Measurements from ENCODE around the gene M1AP.

DNA sequence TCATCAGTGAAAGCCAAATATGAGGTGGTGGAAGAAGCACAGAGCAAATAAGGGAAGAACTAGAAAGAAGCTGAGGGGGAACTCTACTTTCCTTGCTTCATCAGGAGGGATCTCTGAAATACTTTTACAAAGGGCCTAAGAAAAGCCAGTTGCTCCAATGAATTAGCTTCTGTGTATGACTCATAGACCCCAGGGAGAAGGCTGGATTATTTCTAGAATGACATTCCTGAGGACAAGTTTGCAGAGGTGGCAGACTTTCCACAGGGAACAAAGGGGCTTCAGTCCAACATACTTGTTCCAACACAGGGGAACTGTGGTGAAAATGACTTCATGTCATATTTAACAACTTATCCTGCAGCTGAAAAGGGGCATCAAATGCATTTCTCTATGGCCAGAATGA, 64.6 kb downstream of the M1AP start:
- TF ChIP-seq POLR2A (IDR thresholded peaks at IDR 0.05; ENCODE audit: low read depth, low read length): no peak
- TF ChIP-seq POLR2AphosphoS5 (IDR thresholded peaks at IDR 0.05; ENCODE audit: low read depth, low read length): no peak
- no peak for TF ChIP-seq TAF1 (IDR thresholded peaks at IDR 0.05; ENCODE audit: borderline replicate concordance, low read depth, low read length)

All from GM12892 (cell line).